Measurements from ENCODE around the gene CHCT1. TPM values are rescaled to one million over a fixed set of nuclear protein-coding genes. Genes with fewer than 3 reads are reported as not detected.

Gene CHCT1
- total RNA-seq, 4 donors from 2014 or later, result not detected

- no peak for DNase-seq
- H3K4me3 ChIP-seq, result no peak overlapping the region
- no peaks in the 10 kb centered on the region for H3K9me3 ChIP-seq
- no peaks in the 10 kb centered on the region for H3K36me3 ChIP-seq
- no peaks in the 10 kb centered on the region for H3K27me3 ChIP-seq
- intact Hi-C loops (cut with DNase I; ENCODE audit: low total_unique reads), result no loop called here
- no peak overlapping the region for H3K27ac ChIP-seq
- no peaks in the 10 kb centered on the region for H3K4me1 ChIP-seq
- TF ChIP-seq CTCF (IDR thresholded peaks at IDR 0.05) (no peak), POLR2A (IDR thresholded peaks at IDR 0.05) (no peak)
These were observed 26.7 kb upstream of the CHCT1 start for GRCh38 chr17:60395508-60396065.

- Histone ChIP-seq H3K9me3 (no peaks in the 10 kb centered on the region), H3K27ac (no peak overlapping the region), H3K4me3 (no peak overlapping the region), H3K36me3 (no peaks in the 10 kb centered on the region), H3K4me1 (no peaks in the 10 kb centered on the region), H3K27me3 (no peaks in the 10 kb centered on the region)
- intact Hi-C loops (cut with DNase I; ENCODE audit: low total_unique reads), result no loop called here
- no peak for DNase-seq
- TF ChIP-seq POLR2A (IDR thresholded peaks at IDR 0.05) (no peak), CTCF (IDR thresholded peaks at IDR 0.05) (no peak)
These were observed 25.9 kb upstream of the CHCT1 start for GRCh38 chr17:60396412-60396811.

DNA sequence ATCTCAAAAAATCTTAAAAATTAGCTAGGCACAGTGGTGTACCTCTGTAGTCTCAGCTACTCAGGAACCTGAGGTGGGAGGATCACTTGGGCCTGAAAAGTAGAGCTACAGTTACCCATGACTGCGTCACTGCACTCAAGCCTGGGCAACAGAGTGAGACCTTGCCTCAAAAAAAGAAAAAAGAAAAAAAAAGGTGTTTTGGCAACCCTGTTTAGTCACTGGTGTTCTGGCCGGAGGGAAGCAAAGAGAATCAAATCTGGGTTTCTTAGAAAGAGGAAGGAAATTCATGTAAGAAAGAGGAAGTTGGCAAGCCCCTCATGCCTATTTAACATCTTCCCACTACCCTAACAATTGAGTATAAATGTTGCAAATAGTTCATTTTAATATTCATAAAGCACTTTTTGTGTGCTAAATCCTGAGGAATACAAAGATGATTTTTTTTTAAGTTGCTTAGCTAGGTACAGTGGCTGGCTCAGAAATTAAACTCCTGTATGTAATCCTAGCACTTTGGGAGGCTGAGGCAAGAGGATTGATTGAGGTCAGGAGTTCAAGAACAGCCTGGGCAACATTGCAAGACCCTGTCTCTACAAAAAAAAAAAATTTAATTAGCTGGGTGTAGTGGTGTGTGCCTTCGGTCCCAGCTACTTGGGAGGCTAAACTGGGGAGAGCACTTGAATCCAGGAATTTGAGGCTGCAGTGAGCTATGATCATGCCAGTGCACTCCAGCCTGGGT, 23.9 kb upstream of the CHCT1 start:
- no peaks in the 10 kb centered on the region for H3K9me3 ChIP-seq
- H3K27ac ChIP-seq, result no peak overlapping the region

GRCh38 chr17:60401819-60402218, 20.5 kb upstream of the CHCT1 start:
- Histone ChIP-seq H3K4me3 (no peak overlapping the region), H3K27me3 (no peaks in the 10 kb centered on the region), H3K4me1 (no peaks in the 10 kb centered on the region), H3K9me3 (no peaks in the 10 kb centered on the region), H3K36me3 (no peaks in the 10 kb centered on the region), H3K27ac (no peak overlapping the region)
- TF ChIP-seq CTCF (IDR thresholded peaks at IDR 0.05), result no peak
- no peak for TF ChIP-seq POLR2A (IDR thresholded peaks at IDR 0.05)
- DNase-seq, result no peak
- intact Hi-C loops (cut with DNase I; ENCODE audit: low total_unique reads), result no loop called here

More for the DNA sequence above, 23.9 kb upstream of the CHCT1 start:
- intact Hi-C loops (cut with DNase I; ENCODE audit: low total_unique reads), result no loop called here
- no peak for DNase-seq
- Histone ChIP-seq H3K36me3 (no peaks in the 10 kb centered on the region), H3K4me1 (no peaks in the 10 kb centered on the region), H3K4me3 (no peak overlapping the region), H3K27me3 (no peaks in the 10 kb centered on the region)
- TF ChIP-seq CTCF (IDR thresholded peaks at IDR 0.05) (no peak), POLR2A (IDR thresholded peaks at IDR 0.05) (no peak)

GRCh38 chr17:60403523-60403810, 18.8 kb upstream of the CHCT1 start:
- DNase-seq, result no peak
- Histone ChIP-seq H3K4me1 (no peaks in the 10 kb centered on the region), H3K27ac (no peak overlapping the region), H3K27me3 (no peaks in the 10 kb centered on the region), H3K36me3 (no peaks in the 10 kb centered on the region), H3K9me3 (no peaks in the 10 kb centered on the region), H3K4me3 (no peak overlapping the region)
- intact Hi-C loops (cut with DNase I; ENCODE audit: low total_unique reads), result no loop called here
- TF ChIP-seq CTCF (IDR thresholded peaks at IDR 0.05) (no peak), POLR2A (IDR thresholded peaks at IDR 0.05) (no peak)
